ENCODE data around the gene MED12L. TPM values are rescaled to one million over a fixed set of nuclear protein-coding genes. Genes with fewer than 3 reads are reported as not detected.

Gene MED12L
- polyA plus RNA-seq, 1 of the 3 experiments (the other 2 are of a cell fraction) = 0.03 TPM

- TF ChIP-seq USF1 (IDR thresholded peaks at IDR 0.05; ENCODE audit: borderline replicate concordance, low read depth) = no peak
- no peak for TF ChIP-seq JUND (IDR thresholded peaks at IDR 0.05)
- no peak for TF ChIP-seq IRF3 (IDR thresholded peaks at IDR 0.05; ENCODE audit: low read depth, low read length)
- TF ChIP-seq, protein P1, sequence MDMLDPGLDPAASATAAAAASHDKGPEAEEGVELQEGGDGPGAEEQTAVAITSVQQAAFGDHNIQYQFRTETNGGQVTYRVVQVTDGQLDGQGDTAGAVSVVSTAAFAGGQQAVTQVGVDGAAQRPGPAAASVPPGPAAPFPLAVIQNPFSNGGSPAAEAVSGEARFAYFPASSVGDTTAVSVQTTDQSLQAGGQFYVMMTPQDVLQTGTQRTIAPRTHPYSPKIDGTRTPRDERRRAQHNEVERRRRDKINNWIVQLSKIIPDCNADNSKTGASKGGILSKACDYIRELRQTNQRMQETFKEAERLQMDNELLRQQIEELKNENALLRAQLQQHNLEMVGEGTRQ (IDR thresholded peaks at IDR 0.05; ENCODE audit: borderline replicate concordance, low read depth, low read length) = no peak
- no peak for TF ChIP-seq TEAD4 (IDR thresholded peaks at IDR 0.05; ENCODE audit: borderline replicate concordance, insufficient read depth)
Measured at GRCh38 chr3:151123827-151124226, 38.4 kb downstream of the MED12L start (continued).

DNA sequence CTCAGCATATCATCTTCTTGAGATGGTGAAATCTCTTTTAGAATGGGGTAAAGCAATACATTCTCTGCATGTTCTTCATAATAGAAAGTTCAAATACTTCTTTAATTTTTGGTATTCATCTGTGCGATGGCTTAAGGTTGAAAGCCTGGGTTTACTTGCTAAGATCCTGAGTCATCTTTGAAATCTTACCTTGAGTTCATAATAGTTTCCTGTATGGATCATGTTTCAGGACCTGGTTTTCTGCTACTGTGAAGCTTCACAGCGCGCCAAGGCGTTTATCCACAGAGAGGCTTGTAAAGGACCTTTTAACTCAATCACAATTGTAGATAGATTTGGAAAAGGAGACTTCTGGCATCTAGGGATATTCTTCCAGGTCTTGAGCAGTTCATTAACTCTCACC lies 39.0 kb downstream of the MED12L start:
- Histone ChIP-seq H3F3A (replicated peaks; ENCODE audit: insufficient read depth) (no peaks in the 10 kb centered on the region), H3K4me1 (ENCODE audit: control insufficient read depth in 1 of 2, insufficient read depth in 2 of 2, low read depth in 1 of 2, low read length in 1 of 2) (no peaks in the 10 kb centered on the region), H3K9ac (no peak overlapping the region), H3K36me3 (replicated peaks in 1 of 2; ENCODE audit: control insufficient read depth in 1 of 2, insufficient read depth in 2 of 2, low read length in 1 of 2) (no peaks in the 10 kb centered on the region), H3K9me2 (no peaks in the 10 kb centered on the region), H3K79me2 (ENCODE audit: insufficient read depth) (no peaks in the 10 kb centered on the region), H3K4me2 (no peak overlapping the region), H2AFZ (ENCODE audit: low read depth) (no peak overlapping the region), H3K4me3 (ENCODE audit: low read depth in 2 of 2, low read length in 1 of 2) (no peak overlapping the region), H3K27me3 (ENCODE audit: insufficient read depth) (no peaks in the 10 kb centered on the region), H4K20me1 (ENCODE audit: insufficient read depth) (no peaks in the 10 kb centered on the region), H3K27ac (ENCODE audit: low read depth in 2 of 2, low read length in 1 of 2) (no peak overlapping the region), H3K9me3 (no peaks in the 10 kb centered on the region)
- ChIA-PET POLR2A (no interaction called here), CTCF (interaction anchor here (1.1 kb wide), 1 partner anchor 8 kb away, joined by 4 read pairs; no protein-coding TSS in a partner anchor)
- no peak for TF ChIP-seq EZH2phosphoT487 (IDR thresholded peaks at IDR 0.05; ENCODE audit: borderline replicate concordance, low read depth)
- TF ChIP-seq TEAD4 (IDR thresholded peaks at IDR 0.05; ENCODE audit: borderline replicate concordance, insufficient read depth) = no peak
- no peak for TF ChIP-seq FOSL2 (IDR thresholded peaks at IDR 0.05; ENCODE audit: borderline replicate concordance, low read depth)
- TF ChIP-seq USF1 (IDR thresholded peaks at IDR 0.05; ENCODE audit: borderline replicate concordance, low read depth) = no peak
- TF ChIP-seq SIN3A (IDR thresholded peaks at IDR 0.05; ENCODE audit: borderline replicate concordance, low read depth, low read length) = no peak
- no peak for TF ChIP-seq JUND (IDR thresholded peaks at IDR 0.05)
- no peak for TF ChIP-seq NRF1 (IDR thresholded peaks at IDR 0.05; ENCODE audit: low read depth, low read length)
- TF ChIP-seq RAD21 (IDR thresholded peaks at IDR 0.05; ENCODE audit: low read length) = no peak
- no peak for TF ChIP-seq FOXM1 (IDR thresholded peaks at IDR 0.05; ENCODE audit: low read depth)
- TF ChIP-seq GATA2 (CRISPR knock-in tag; IDR thresholded peaks at IDR 0.05) = no peak
- WGBS (ENCODE audit: low lambda C conversion rate) = 88% methylated on average over 4 of the region's 4 CpGs
- no peak for DNase-seq

Data from SK-N-SH (cell line).